Dedifferentiated amniotic fluid mesenchymal stem cell (primary cell): ENCODE measurements around the gene STK39.

Experiments
- DNase-seq: peaks from one replicate; pipeline ENCODE4 v3.0.0-alpha.2; 2016; ENCODE audit errors: extremely low spot score

The STK39 gene

GRCh38 chr2:167933097-167933814, 314.1 kb downstream of the STK39 start:
- DNase-seq: no peak

GRCh38 chr2:167932123-167932693, 315.2 kb downstream of the STK39 start:
- no peak for DNase-seq

GRCh38 chr2:167929484-167929883, 317.9 kb downstream of the STK39 start:
- DNase-seq: no peak

GRCh38 chr2:167928434-167928833, 319.0 kb downstream of the STK39 start:
- no peak for DNase-seq

- no peak for DNase-seq
Measured at GRCh38 chr2:167925758-167926157, 321.6 kb downstream of the STK39 start.

- DNase-seq: no peak
Measured at GRCh38 chr2:167924556-167924955, 322.8 kb downstream of the STK39 start.

GRCh38 chr2:167916756-167917155, 330.6 kb downstream of the STK39 start:
- no peak for DNase-seq

GRCh38 chr2:167914969-167915368, 332.4 kb downstream of the STK39 start:
- no peak for DNase-seq

GRCh38 chr2:167908786-167909185, 338.6 kb downstream of the STK39 start:
- no peak for DNase-seq

- no peak for DNase-seq
Measured at GRCh38 chr2:167905668-167906067, 341.7 kb downstream of the STK39 start.
